GM18873 (cell line): ENCODE measurements around the gene FFAR4.

Experiments used
- ATAC-seq: cut with Tn5 transposase; IDR thresholded peaks from one replicate; pipeline ENCODE4 v1.9.1; 2021; ENCODE audit warnings: mild to moderate bottlenecking, moderate library complexity, moderate number of reproducible peaks; ENCODE audit not compliant: unreplicated experiment, low FRiP score

Gene FFAR4

DNA sequence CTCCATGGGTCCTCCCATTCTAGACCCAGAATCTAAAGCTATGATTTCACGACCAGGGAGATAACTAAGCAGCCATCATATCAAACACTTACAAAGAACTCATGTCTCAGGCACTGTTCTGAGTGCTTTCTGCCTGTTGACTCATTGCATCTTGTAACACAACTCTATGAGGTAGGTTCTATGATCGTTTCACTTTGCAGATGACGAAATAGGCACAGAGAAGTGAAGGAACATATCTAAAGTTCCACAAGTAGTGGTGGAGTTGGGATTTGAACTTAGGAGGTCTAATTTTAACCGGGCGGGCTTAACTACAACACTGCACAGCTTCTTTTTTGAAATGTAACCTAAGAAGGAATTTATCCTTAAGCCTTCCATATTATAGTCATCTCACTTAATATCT lies 31.7 kb downstream of the FFAR4 start:
- ATAC-seq, result no peak

- no peak for ATAC-seq
Observed at GRCh38 chr10:93599335-93599734, 32.9 kb downstream of the FFAR4 start.

GRCh38 chr10:93599778-93600177 lies 33.3 kb downstream of the FFAR4 start:
- no peak for ATAC-seq

DNA sequence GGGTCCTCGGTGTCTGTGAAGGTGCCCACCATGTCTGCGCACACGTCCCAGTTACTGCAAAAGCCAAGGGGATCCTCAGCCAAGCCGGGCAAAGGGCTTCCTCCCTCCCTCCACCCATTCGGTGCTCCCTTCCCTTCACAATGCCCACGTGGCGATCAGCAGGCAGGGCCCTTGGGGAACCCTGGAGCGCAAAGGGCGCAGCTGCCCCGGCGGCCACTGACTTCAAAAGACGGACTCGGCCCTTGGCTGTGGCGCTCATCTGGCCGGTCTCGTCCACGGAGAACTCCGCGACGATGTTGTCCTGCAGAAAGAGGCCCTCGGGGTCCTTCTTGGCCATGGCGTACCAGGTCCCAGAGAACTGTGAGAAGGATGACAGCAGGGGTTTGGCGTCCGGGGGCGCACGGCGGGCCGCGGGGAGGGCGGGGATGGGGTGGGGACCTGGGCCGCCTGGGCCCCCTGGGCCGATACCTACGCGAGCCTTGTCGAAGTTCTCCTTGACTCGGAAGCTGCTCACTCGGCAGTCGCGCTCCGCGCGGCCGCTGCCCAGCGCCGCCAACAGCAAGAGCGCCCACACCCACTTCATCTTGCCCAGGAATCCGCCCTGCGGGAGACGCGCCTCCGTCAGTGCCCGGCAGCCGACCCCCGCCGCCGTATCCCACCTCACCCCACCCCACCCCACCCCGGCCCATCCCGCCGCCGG lies 34.1 kb downstream of the FFAR4 start:
- ATAC-seq, result no peak

GRCh38 chr10:93601146-93601773 lies 34.8 kb downstream of the FFAR4 start, which contains the start of gene RBP4:
Gene RBP4 (minus strand): TSS chr10:93601235. CDS start chr10:93601028, 207 bp downstream.
- no peak for ATAC-seq

DNA sequence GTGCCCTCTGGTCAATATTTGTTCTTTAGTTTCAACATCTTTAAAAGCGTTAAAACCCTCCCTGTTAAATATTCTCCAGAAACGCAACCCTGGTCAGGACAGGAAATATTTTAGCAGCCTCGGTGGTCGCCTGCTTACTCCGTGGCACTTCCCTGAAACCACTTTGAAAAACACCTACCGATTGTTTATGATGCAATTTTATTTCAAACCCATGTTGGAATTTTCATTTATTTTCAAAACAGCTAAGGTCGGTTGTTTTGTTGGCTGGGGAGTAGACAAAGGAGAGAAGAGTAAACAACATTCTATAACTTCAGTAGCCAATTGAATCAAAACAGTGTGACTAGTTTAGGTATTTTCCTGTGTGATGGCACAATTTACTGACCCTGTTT lies 35.3 kb downstream of the FFAR4 start:
- no peak for ATAC-seq

- no peak for ATAC-seq
Observed at GRCh38 chr10:93603023-93603422, 36.6 kb downstream of the FFAR4 start.

- ATAC-seq, result no peak
Observed at GRCh38 chr10:93604146-93604545, 37.7 kb downstream of the FFAR4 start.

- no peak for ATAC-seq
Observed at GRCh38 chr10:93608421-93608820, 42.0 kb downstream of the FFAR4 start.

DNA sequence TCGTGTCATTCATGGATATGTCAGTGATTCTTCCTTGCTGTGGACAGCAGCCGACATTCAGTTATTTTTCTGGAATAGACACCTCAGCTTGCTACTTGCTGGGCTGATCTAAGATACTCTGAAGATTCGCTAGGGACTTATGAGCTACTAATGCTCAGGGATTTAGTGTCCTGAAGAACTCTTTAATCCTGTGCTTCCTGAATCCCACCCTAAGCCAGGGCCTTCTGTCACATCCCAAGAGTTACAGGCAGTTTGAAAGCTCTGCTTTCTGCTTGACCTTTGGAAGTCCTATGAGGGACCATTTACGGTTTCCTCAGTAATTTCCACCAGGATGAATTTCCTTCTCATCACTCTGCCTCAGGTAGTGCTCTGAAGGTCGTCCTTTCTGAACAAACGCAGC lies 45.8 kb downstream of the FFAR4 start, which contains the start of gene PDE6C:
Gene PDE6C (plus strand): TSS at position 227 of the 400 bp plus-strand sequence. CDS start 189 bp downstream, outside the sequence.
- ATAC-seq, result no peak

- no peak for ATAC-seq
Observed at GRCh38 chr10:93613126-93613525, 46.7 kb downstream of the FFAR4 start.

GRCh38 chr10:93614101-93614825 lies 47.8 kb downstream of the FFAR4 start:
- no peak for ATAC-seq

GRCh38 chr10:93615576-93616235 lies 49.2 kb downstream of the FFAR4 start:
- ATAC-seq, result no peak

- no peak for ATAC-seq
Observed at GRCh38 chr10:93620925-93621324, 54.5 kb downstream of the FFAR4 start.

DNA sequence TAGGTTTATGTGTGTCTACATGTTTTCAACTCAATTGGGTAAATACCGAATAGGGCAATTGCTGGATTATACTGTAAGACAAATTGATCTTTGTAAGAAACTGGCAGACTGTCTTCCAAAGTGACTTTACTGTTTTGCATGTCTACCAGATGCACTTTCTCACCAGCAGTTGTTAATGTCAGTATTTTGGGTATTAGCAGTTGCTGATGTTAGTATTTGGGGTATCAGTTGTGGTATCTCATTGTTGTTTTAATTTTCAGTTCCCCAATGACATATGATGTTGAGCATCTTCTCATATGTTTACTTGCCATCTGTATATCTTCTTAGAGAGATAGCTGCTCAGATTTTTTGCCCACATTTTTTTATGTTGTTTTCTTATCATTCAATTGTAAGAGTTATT lies 56.5 kb downstream of the FFAR4 start:
- no peak for ATAC-seq

- no peak for ATAC-seq
Observed at GRCh38 chr10:93628858-93629257, 62.4 kb downstream of the FFAR4 start.

DNA sequence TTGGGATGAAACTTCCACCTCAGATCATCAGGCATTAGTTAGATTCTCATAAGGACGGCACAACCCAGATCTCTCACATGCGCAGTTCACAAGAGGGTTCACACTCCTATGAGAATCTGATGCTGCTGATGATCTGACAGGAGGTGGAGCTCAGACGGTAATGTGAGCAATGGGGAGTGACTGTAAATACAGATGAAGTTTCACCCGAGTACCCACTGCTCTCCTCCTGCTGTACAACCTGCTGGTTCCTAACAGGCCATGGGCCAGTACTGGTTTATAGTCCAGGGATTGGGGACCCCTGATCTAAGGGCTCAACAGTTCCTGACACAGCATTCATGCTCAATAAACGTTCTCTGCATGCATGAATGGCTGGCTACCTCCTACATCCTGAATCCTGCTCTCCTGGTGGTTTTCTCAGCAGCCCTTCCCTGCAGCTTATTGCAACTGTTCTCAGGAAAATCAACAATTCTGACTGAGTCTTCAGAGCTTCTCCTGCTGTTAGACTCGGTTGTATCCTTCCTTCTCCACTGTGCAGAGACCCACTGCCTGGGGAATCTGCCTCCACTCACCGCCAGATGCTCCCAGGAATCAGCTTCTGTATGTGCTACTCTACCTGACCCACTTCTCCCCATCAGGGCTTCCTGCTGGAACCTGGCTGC lies 63.3 kb downstream of the FFAR4 start:
- no peak for ATAC-seq

DNA sequence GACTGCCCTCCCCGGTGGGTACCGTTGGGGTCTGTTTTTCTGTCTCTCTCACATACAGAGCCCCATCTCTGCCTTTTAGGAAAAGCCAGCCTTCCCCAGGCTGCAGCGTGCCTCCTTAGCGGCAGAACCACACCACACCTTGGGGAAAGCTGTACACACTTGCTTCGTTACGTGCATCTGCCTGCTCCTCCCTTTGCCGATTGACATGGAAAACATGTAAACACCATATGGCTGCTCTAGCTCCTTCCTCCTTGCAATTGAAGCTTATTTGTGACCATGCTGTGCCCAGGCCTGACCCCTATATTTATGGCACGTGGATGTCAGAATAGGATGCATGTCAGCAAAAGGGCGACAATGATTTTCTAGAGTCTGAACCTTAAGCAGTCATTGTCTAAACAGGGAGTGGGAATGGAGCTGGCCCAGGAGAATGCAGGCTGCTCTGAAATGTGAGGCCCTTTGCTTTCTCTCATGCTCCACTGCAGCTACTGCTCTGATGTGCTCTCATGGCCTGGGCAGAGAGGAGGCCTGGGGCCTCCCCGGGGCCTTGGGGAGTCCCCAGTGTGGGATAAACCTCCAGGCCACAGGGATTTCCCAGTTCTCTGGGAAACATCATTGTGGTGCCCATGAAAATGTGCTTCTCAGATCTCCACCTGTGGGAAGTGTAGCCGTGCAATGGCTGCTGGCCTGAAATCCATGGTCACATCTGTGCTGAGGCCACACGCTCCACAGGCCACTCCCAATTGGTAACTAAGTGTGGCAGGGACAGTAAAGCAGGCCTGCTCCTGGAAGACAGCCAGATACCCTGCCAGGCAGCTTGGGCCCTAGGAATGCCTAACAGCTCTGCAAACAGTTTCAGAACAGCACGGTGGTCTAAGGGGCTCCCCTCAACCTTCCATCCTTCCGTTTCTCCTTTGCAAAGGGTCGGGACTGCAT lies 64.4 kb downstream of the FFAR4 start:
- ATAC-seq, result no peak
